Esophagus squamous epithelium (tissue), 4 donors: ENCODE measurements around the gene ASMT.
"Not testable (repeated sequence)": the region's sequence is repeated elsewhere in the genome, so short reads cannot be mapped to it uniquely, and the experiment has no call there.

Experiments used
- POLR2A ChIP-seq, 4 donors: fragments of 450-650 bp; IDR thresholded peaks; one replicate each; pipeline ENCODE4 v1.6.1; 2017; ENCODE audit warnings: antibody characterized with exemption in 4 of 4, mild to moderate bottlenecking in 4 of 4, moderate library complexity in 3 of 4
- TF ChIP-seq, protein P1 (sequence below), 6 experiments: fragments of 450-650 bp in 4 of 6; fragments of 200-600 bp in 2 of 6; sonication (generic) in 2 of 6; IDR thresholded peaks; one replicate each; pipeline ENCODE4 v1.5.1; 2016 to 2019; ENCODE audit warnings: antibody characterized with exemption in 6 of 6, mild to moderate bottlenecking in 4 of 6, moderate library complexity in 4 of 6

DNA sequence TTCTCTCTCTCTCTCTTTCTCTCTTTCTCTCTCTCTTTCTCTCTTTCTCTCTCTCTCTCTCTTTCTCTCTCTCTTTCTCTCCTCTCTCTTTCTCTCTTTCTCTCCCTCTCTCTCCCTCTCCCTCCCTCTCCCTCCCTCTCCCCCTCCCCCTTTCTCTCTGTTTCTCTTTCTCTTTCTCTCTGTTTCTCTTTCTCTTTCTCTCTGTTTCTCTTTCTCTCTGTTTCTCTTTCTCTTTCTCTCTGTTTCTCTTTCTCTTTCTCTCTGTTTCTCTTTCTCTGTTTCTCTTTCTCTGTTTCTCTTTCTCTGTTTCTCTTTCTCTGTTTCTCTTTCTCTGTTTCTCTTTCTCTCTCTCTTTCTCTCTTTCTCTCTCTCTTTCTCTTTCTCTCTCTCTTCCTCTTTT is 67.0 kb downstream of the ASMT start:
- TF ChIP-seq POLR2A (IDR thresholded peaks at IDR 0.05), result not testable (repeated sequence)
- TF ChIP-seq, protein P1, sequence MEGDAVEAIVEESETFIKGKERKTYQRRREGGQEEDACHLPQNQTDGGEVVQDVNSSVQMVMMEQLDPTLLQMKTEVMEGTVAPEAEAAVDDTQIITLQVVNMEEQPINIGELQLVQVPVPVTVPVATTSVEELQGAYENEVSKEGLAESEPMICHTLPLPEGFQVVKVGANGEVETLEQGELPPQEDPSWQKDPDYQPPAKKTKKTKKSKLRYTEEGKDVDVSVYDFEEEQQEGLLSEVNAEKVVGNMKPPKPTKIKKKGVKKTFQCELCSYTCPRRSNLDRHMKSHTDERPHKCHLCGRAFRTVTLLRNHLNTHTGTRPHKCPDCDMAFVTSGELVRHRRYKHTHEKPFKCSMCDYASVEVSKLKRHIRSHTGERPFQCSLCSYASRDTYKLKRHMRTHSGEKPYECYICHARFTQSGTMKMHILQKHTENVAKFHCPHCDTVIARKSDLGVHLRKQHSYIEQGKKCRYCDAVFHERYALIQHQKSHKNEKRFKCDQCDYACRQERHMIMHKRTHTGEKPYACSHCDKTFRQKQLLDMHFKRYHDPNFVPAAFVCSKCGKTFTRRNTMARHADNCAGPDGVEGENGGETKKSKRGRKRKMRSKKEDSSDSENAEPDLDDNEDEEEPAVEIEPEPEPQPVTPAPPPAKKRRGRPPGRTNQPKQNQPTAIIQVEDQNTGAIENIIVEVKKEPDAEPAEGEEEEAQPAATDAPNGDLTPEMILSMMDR (IDR thresholded peaks at IDR 0.05), result not testable (repeated sequence)
